GM19468 (cell line): Measurements from ENCODE around the gene TMEM170A.

Source experiments
- ATAC-seq: cut with Tn5 transposase; IDR thresholded peaks from one replicate; pipeline ENCODE4 v1.9.1; 2021; ENCODE audit warnings: mild to moderate bottlenecking, moderate library complexity, moderate number of reproducible peaks; ENCODE audit not compliant: unreplicated experiment; ENCODE audit errors: extremely low read depth

The TMEM170A gene

GRCh38 chr16:75415169-75415905, 49.2 kb downstream of the TMEM170A start:
- ATAC-seq = no peak

- ATAC-seq = no peak
These were observed 50.5 kb downstream of the TMEM170A start for GRCh38 chr16:75413951-75414350.

GRCh38 chr16:75406943-75407342, 57.5 kb downstream of the TMEM170A start:
- ATAC-seq = no peak

GRCh38 chr16:75402821-75403475, 61.5 kb downstream of the TMEM170A start:
- ATAC-seq = no peak

- no peak for ATAC-seq
These were observed 62.2 kb downstream of the TMEM170A start for GRCh38 chr16:75402159-75402820.

GRCh38 chr16:75401691-75402090, 62.8 kb downstream of the TMEM170A start:
- ATAC-seq = no peak

- ATAC-seq = no peak
These were observed 66.2 kb downstream of the TMEM170A start for GRCh38 chr16:75398333-75398732.

- ATAC-seq = no peak
These were observed 69.5 kb downstream of the TMEM170A start for GRCh38 chr16:75394941-75395340.
